HT-29 (cell line): ENCODE data around the gene DGKQ. TPM values are rescaled to one million over a fixed set of nuclear protein-coding genes. Genes with fewer than 3 reads are reported as not detected.

Source experiments
- DNase-seq: peaks from one replicate; pipeline ENCODE4 v3.0.0-alpha.2; 2015; ENCODE audit warnings: low spot score
- total RNA-seq: library from RNA; depleted of rRNA; stranded (reverse); fragments of >200 nt; shearing (Covaris generic); gene quantifications from 2 replicates; pipeline ENCODE4 v1.2.3, GENCODE V29; 2014

Gene DGKQ
- total RNA-seq, 1 experiment from 2014 or later: 46.7 TPM

- peak; percentile 90 for DNase-seq
These were observed 10.8 kb downstream of the DGKQ start for GRCh38 chr4:962231-963208.

GRCh38 chr4:961351-962230 lies 11.8 kb downstream of the DGKQ start:
- peak; percentile 50 for DNase-seq

- DNase-seq: no peak
These were observed 12.6 kb downstream of the DGKQ start for GRCh38 chr4:960636-961350.

GRCh38 chr4:960140-960635 lies 13.2 kb downstream of the DGKQ start:
- DNase-seq: no peak

- DNase-seq: no peak
These were observed 13.8 kb downstream of the DGKQ start for GRCh38 chr4:959338-960139.

GRCh38 chr4:958696-959337 lies 14.6 kb downstream of the DGKQ start:
- no peak for DNase-seq

GRCh38 chr4:958314-958665 lies 15.1 kb downstream of the DGKQ start:
- no peak for DNase-seq

- no peak for DNase-seq
These were observed 15.6 kb downstream of the DGKQ start for GRCh38 chr4:957581-958313.

GRCh38 chr4:957231-957580 lies 16.2 kb downstream of the DGKQ start:
- DNase-seq: no peak

- no peak for DNase-seq
These were observed 16.7 kb downstream of the DGKQ start for GRCh38 chr4:956531-957230.

- no peak for DNase-seq
These were observed 17.4 kb downstream of the DGKQ start for GRCh38 chr4:955931-956381.

GRCh38 chr4:955161-955921 lies 18.0 kb downstream of the DGKQ start:
- DNase-seq: no peak

- no peak for DNase-seq
These were observed 19.0 kb downstream of the DGKQ start for GRCh38 chr4:954211-955020.

- no peak for DNase-seq
These were observed 19.8 kb downstream of the DGKQ start for GRCh38 chr4:953574-953915.

- DNase-seq: no peak
These were observed 20.3 kb downstream of the DGKQ start for GRCh38 chr4:952881-953573.

GRCh38 chr4:951594-952468 lies 21.5 kb downstream of the DGKQ start:
- DNase-seq: no peak
